HG02763 (cell line): ENCODE results near the gene CEP295NL.
"Not testable (repeated sequence)": the region's sequence is repeated elsewhere in the genome, so short reads cannot be mapped to it uniquely, and the experiment has no call there.

Experiments
- ATAC-seq: cut with Tn5 transposase; IDR thresholded peaks from one replicate; pipeline ENCODE4 v1.9.1; 2021; ENCODE audit warnings: mild to moderate bottlenecking, moderate library complexity; ENCODE audit not compliant: unreplicated experiment

The CEP295NL gene

GRCh38 chr17:78873519-78874340 is 29.3 kb downstream of the CEP295NL start:
- ATAC-seq, result no peak

GRCh38 chr17:78872486-78872885 is 30.5 kb downstream of the CEP295NL start:
- ATAC-seq, result no peak

- ATAC-seq, result no peak
These were observed 32.4 kb downstream of the CEP295NL start for GRCh38 chr17:78870621-78871020.

GRCh38 chr17:78868391-78868790 is 34.6 kb downstream of the CEP295NL start:
- ATAC-seq, result no peak

- not testable (repeated sequence) for ATAC-seq
These were observed 36.0 kb downstream of the CEP295NL start for GRCh38 chr17:78867046-78867445.

- ATAC-seq, result no peak
These were observed 37.2 kb downstream of the CEP295NL start for GRCh38 chr17:78865682-78866390.

- ATAC-seq, result no peak
These were observed 38.9 kb downstream of the CEP295NL start for GRCh38 chr17:78864117-78864516.

GRCh38 chr17:78862073-78863023 is 40.7 kb downstream of the CEP295NL start:
- ATAC-seq, result no peak

GRCh38 chr17:78861229-78861628 is 41.8 kb downstream of the CEP295NL start:
- ATAC-seq, result no peak

GRCh38 chr17:78859051-78859450 is 44.0 kb downstream of the CEP295NL start:
- no peak for ATAC-seq

GRCh38 chr17:78857266-78857665 is 45.7 kb downstream of the CEP295NL start:
- no peak for ATAC-seq

GRCh38 chr17:78855561-78856165 is 47.3 kb downstream of the CEP295NL start:
- no peak for ATAC-seq

- no peak for ATAC-seq
These were observed 48.5 kb downstream of the CEP295NL start for GRCh38 chr17:78854508-78854907.

- no peak for ATAC-seq
These were observed 49.0 kb downstream of the CEP295NL start for GRCh38 chr17:78853926-78854394.

- no peak for ATAC-seq
These were observed 50.3 kb downstream of the CEP295NL start for GRCh38 chr17:78852709-78853121.

GRCh38 chr17:78849026-78849425 is 54.0 kb downstream of the CEP295NL start:
- ATAC-seq, result no peak

GRCh38 chr17:78847052-78847451 is 55.9 kb downstream of the CEP295NL start:
- no peak for ATAC-seq

- no peak for ATAC-seq
These were observed 58.5 kb downstream of the CEP295NL start for GRCh38 chr17:78844301-78845005.

GRCh38 chr17:78842881-78843565 is 60.0 kb downstream of the CEP295NL start:
- no peak for ATAC-seq
